Uterus (tissue), 2 donors: ENCODE results near the gene TSGA10IP.

Source experiments
- POLR2A ChIP-seq, 2 donors: fragments of 450-650 bp; IDR thresholded peaks; one replicate each; pipeline ENCODE4 v1.6.1; 2016; ENCODE audit warnings: antibody characterized with exemption in 2 of 2, mild to moderate bottlenecking in 1 of 2, moderate library complexity in 1 of 2
- TF ChIP-seq, protein P1 (sequence below), 4 experiments: fragments of 200-600 bp in 2 of 4; fragments of 450-650 bp in 2 of 4; sonication (generic) in 2 of 4; IDR thresholded peaks; one replicate each; pipeline ENCODE4 v1.5.1; 2016 to 2019; ENCODE audit warnings: antibody characterized with exemption in 4 of 4, mild to moderate bottlenecking in 2 of 4, moderate library complexity in 1 of 4

GRCh38 chr11:65921033-65921555 lies 24.2 kb upstream of the TSGA10IP start:
- no peak for TF ChIP-seq POLR2A (IDR thresholded peaks at IDR 0.05)
- TF ChIP-seq, protein P1, sequence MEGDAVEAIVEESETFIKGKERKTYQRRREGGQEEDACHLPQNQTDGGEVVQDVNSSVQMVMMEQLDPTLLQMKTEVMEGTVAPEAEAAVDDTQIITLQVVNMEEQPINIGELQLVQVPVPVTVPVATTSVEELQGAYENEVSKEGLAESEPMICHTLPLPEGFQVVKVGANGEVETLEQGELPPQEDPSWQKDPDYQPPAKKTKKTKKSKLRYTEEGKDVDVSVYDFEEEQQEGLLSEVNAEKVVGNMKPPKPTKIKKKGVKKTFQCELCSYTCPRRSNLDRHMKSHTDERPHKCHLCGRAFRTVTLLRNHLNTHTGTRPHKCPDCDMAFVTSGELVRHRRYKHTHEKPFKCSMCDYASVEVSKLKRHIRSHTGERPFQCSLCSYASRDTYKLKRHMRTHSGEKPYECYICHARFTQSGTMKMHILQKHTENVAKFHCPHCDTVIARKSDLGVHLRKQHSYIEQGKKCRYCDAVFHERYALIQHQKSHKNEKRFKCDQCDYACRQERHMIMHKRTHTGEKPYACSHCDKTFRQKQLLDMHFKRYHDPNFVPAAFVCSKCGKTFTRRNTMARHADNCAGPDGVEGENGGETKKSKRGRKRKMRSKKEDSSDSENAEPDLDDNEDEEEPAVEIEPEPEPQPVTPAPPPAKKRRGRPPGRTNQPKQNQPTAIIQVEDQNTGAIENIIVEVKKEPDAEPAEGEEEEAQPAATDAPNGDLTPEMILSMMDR (IDR thresholded peaks at IDR 0.05) = no peak
